WERI-Rb-1 (cell line): Measurements from ENCODE around the gene NPDC1.
A peak's percentile ranks its signal among the peaks of the same experiment; 100 is the strongest.

ENCODE experiments used
- DNase-seq: peaks from one replicate; pipeline ENCODE4 v3.0.0-alpha.2; 2020
- H3K27ac ChIP-seq: fragments of 250-450 bp; sonication (Bioruptor Pico); 2 replicates; pipeline ENCODE4 v1.5.1; 2020; ENCODE audit warnings: mild to moderate bottlenecking, moderate library complexity
- H3K27me3 ChIP-seq: fragments of 250-450 bp; sonication (Bioruptor Pico); 2 replicates; pipeline ENCODE4 v1.5.1; 2021; ENCODE audit warnings: mild to moderate bottlenecking, low read depth, moderate library complexity; ENCODE audit not compliant: insufficient read depth, severe bottlenecking
- H3K36me3 ChIP-seq: fragments of 250-450 bp; sonication (Bioruptor Pico); 2 replicates; pipeline ENCODE4 v1.5.1; 2020; ENCODE audit warnings: mild to moderate bottlenecking, moderate library complexity
- H3K4me3 ChIP-seq: 2 replicates; pipeline ENCODE4 v1.5.1; 2011; ENCODE audit warnings: low read depth, mild to moderate bottlenecking, control low read depth, low read length
- H3K9me3 ChIP-seq: fragments of 250-450 bp; sonication (Bioruptor Pico); 2 replicates; pipeline ENCODE4 v1.5.1; 2021; ENCODE audit warnings: mild to moderate bottlenecking, moderate library complexity; ENCODE audit not compliant: severe bottlenecking
- TF ChIP-seq, protein P1 (sequence below): IDR thresholded peaks from 2 replicates; pipeline ENCODE4 v1.5.1; 2011; ENCODE audit warnings: low read depth, mild to moderate bottlenecking, control low read depth, inconsistent platforms, low read length

NPDC1 gene

DNA sequence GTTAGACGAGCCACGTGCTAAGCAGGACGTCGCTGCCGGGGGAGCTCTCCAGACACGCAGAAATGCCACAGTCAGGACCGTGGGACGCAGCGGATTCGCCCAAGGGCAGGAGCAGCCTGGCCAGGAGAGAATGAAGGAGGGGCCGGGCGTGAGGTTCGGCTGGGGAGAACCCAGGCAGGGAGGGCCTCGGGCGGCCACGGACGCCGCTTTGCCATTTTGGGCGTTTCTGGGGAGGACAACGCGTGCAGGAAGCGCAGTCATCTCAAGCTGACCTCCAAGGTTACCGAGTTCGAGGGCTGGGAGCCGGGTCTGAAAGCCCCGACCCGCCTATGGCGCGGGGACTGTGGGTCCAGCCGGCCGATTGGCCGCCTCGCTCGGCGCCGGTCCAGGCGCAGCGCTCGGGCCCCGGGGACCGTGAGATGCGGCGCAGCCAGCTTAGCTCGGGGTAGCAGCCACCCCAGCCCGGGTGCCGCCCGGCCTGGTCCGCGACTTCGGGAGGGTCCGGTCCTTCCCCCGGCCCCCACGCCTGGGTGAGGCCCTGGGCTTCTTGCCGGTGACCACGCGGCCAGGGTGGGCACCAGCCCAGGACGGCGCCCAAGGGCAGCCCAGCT lies 40.0 kb upstream of the NPDC1 start:
- Histone ChIP-seq H3K27ac (peak overlapping the region; percentile 95), H3K27me3 (no peaks in the 10 kb centered on the region), H3K4me3 (peak overlapping the region; percentile 78), H3K9me3 (no peaks in the 10 kb centered on the region), H3K36me3 (peaks cover 48% of the 10 kb centered on the region)
- no peak for DNase-seq
- TF ChIP-seq, protein P1, sequence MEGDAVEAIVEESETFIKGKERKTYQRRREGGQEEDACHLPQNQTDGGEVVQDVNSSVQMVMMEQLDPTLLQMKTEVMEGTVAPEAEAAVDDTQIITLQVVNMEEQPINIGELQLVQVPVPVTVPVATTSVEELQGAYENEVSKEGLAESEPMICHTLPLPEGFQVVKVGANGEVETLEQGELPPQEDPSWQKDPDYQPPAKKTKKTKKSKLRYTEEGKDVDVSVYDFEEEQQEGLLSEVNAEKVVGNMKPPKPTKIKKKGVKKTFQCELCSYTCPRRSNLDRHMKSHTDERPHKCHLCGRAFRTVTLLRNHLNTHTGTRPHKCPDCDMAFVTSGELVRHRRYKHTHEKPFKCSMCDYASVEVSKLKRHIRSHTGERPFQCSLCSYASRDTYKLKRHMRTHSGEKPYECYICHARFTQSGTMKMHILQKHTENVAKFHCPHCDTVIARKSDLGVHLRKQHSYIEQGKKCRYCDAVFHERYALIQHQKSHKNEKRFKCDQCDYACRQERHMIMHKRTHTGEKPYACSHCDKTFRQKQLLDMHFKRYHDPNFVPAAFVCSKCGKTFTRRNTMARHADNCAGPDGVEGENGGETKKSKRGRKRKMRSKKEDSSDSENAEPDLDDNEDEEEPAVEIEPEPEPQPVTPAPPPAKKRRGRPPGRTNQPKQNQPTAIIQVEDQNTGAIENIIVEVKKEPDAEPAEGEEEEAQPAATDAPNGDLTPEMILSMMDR: no peak

DNA sequence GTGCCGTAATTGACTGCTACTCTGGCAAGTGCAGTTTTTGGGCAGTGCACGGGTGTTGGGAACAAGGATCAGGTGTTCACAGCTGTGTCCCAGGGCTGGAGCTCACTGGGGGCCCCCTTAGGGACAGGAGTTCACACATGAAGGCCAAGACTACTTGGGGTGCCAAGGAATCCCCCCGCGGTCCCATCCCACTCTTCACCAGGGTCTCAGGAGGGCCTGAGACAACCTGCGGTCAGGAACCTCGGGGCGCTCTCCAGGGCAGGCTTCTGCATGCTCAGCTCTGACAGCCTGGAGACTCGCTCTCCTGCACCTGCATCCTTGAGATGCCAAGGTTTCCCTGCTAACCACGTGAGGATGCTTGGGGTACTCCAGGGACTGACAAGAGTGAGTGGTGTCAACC lies 38.5 kb upstream of the NPDC1 start:
- no peaks in the 10 kb centered on the region for H3K9me3 ChIP-seq
- no peaks in the 10 kb centered on the region for H3K27me3 ChIP-seq
- peaks cover 55% of the 10 kb centered on the region for H3K36me3 ChIP-seq
- H3K4me3 ChIP-seq: no peak overlapping the region
- peak overlapping the region; percentile 91 for H3K27ac ChIP-seq
- no peak for DNase-seq
- TF ChIP-seq, protein P1: no peak

DNA sequence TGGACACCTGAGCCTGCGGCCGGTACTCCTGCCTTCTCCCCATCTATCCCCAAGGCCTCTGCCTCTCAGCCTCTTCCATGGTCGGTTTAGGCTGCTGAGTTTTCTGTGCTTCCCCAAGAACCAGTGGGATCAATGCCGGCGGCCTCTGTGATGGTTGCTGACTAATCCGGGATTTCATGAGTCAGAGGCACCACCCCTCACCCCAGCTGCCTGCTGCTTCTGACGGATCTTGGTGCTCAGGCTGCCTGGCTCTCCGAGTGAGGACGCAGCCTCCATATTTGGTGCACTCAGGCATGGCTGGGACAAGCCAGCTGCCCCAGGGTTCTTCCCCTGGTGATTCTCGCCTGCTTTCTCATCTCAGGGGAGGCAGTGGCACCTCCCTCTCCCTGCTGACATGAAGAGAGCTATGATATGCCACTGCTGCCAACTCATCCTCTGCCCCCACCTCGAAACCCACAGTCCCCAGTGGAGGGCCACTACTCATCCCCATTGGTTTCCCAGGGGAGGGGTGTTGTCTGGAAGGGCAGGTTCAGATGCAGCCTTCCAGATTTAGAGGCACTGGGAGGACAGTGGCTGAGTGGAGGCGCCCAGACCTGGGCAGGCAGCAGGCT lies 37.5 kb upstream of the NPDC1 start:
- Histone ChIP-seq H3K36me3 (peaks cover 56% of the 10 kb centered on the region), H3K27me3 (no peaks in the 10 kb centered on the region), H3K4me3 (no peak overlapping the region), H3K27ac (peak overlapping the region; percentile 91), H3K9me3 (no peaks in the 10 kb centered on the region)
- TF ChIP-seq, protein P1: no peak
- DNase-seq: peak; percentile 96

DNA sequence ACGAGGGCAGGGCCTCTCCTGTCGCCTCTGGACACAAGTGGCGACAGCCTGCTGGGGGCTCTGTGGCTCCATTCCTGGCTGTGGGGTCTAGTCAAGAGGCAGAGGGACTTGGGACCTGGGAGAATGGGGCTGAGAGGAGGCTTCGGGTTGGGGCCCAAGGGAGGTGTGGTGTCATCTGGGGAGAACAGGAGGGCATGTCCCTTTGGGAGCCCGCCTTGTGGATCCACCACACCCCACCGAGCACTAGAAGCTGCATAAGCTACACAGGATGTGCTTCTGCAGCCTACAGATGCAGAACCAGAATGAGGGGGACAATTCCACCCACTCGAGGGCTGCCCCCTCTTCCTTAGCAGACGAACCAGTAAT lies 36.9 kb upstream of the NPDC1 start:
- TF ChIP-seq, protein P1: no peak
- Histone ChIP-seq H3K27me3 (no peaks in the 10 kb centered on the region), H3K9me3 (no peaks in the 10 kb centered on the region), H3K27ac (peak overlapping the region; percentile 91), H3K4me3 (no peak overlapping the region), H3K36me3 (peaks cover 56% of the 10 kb centered on the region)
- no peak for DNase-seq

DNA sequence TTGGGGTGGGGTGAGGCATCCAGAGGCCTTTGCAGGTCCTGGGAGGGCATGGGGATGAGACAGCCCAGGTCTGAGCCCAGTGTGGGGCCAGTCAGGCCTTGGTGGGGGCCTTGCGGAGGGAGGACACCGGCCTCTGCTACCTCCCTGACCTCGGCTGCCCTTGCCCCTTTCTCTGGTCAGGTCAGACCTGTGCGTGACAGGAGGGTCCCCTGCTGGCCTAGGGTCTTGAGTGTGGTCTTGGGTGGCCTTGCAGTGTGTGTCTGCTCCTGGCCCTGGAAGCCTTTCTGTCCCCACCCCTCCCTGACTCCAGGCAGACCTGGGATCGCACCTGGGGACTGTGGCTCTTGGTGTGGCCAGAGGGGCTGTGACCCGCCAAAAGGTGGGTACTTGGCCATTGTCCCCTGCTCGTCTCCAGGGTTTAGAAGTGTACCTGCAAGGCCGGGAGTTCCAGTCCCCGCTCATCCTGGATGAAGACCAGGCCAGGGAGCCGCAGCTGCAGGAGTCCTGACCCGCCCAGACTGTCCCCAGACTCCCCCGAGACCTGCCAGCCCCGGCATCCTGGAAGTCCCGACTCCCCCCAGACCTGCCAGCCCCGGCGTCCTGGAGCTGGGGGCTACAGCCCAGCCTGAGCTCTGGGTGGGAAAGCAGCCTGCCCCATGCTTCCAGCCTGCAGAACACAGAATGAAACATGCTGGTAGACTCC lies 36.4 kb upstream of the NPDC1 start:
- DNase-seq: no peak
- no peaks in the 10 kb centered on the region for H3K9me3 ChIP-seq
- TF ChIP-seq, protein P1: no peak
- peak overlapping the region; percentile 91 for H3K27ac ChIP-seq
- H3K27me3 ChIP-seq: no peaks in the 10 kb centered on the region
- H3K4me3 ChIP-seq: no peak overlapping the region
- peaks cover 56% of the 10 kb centered on the region for H3K36me3 ChIP-seq
